ENCODE data around the gene DUSP8.

DNA sequence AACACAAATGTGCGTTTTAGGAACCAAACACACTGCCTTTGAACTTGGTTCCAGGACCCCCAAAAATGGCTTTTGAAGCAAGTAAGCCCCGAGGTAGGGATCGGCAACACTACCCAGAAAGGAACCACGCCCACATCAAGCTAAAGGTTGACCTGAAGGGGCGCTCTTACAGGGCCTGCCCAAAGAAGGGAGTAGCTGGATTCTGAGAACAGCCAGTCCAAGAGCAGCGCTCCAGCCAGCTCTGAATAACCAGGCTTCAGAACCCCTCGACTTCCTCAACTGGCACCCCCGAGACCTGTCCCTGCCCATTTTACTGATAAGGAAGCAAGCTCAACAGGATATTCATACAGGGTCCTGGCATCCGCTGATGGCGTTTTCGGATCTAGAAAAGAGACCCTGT lies 66.6 kb downstream of the DUSP8 start:
- TF ChIP-seq YY1 (IDR thresholded peaks at IDR 0.05; ENCODE audit: insufficient read depth, insufficient read length) (no peak), SUZ12 (IDR thresholded peaks at IDR 0.05; ENCODE audit: extremely low read depth, insufficient read depth, insufficient read length) (no peak)
